ENCODE results near the gene CDNF.
"Not testable (repeated sequence)": the region's sequence is repeated elsewhere in the genome, so short reads cannot be mapped to it uniquely, and the experiment has no call there.

Gene CDNF

GRCh38 chr10:14820775-14821154, 17.1 kb downstream of the CDNF start:
- Histone ChIP-seq H3K36me3 (replicated peaks; ENCODE audit: insufficient read depth, low read length) (no peaks in the 10 kb centered on the region), H4K20me1 (ENCODE audit: insufficient read depth, low read length) (no peaks in the 10 kb centered on the region), H2AFZ (ENCODE audit: low read length) (no peak overlapping the region), H3K4me3 (ENCODE audit: low read length) (no peak overlapping the region), H3K4me1 (ENCODE audit: low read length) (peaks cover 4% of the 10 kb centered on the region; the same call in 1 of the 2 replicates), H3K9me2 (replicated peaks; ENCODE audit: insufficient read depth, low read length) (no peaks in the 10 kb centered on the region), H3K4me2 (ENCODE audit: low read depth, low read length) (no peak overlapping the region), H3F3A (ENCODE audit: insufficient read depth, low read length) (no peaks in the 10 kb centered on the region), H3K27me3 (replicated peaks; ENCODE audit: insufficient read depth, low read length) (no peaks in the 10 kb centered on the region), H3K79me2 (ENCODE audit: low read length) (no peaks in the 10 kb centered on the region), H3K9me3 (replicated peaks; ENCODE audit: insufficient read depth, low read length) (no peaks in the 10 kb centered on the region), H3K9ac (ENCODE audit: low read length) (no peak overlapping the region), H3K27ac (ENCODE audit: low read length) (no peak overlapping the region)
- no peak for DNase-seq
- no peak for TF ChIP-seq EZH2phosphoT487 (IDR thresholded peaks at IDR 0.05; ENCODE audit: low read length)
- TF ChIP-seq EZH2 (optimal IDR thresholded peaks at IDR 0.05; ENCODE audit: low read depth, low read length) = no peak
- TF ChIP-seq, protein P1, sequence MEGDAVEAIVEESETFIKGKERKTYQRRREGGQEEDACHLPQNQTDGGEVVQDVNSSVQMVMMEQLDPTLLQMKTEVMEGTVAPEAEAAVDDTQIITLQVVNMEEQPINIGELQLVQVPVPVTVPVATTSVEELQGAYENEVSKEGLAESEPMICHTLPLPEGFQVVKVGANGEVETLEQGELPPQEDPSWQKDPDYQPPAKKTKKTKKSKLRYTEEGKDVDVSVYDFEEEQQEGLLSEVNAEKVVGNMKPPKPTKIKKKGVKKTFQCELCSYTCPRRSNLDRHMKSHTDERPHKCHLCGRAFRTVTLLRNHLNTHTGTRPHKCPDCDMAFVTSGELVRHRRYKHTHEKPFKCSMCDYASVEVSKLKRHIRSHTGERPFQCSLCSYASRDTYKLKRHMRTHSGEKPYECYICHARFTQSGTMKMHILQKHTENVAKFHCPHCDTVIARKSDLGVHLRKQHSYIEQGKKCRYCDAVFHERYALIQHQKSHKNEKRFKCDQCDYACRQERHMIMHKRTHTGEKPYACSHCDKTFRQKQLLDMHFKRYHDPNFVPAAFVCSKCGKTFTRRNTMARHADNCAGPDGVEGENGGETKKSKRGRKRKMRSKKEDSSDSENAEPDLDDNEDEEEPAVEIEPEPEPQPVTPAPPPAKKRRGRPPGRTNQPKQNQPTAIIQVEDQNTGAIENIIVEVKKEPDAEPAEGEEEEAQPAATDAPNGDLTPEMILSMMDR (IDR thresholded peaks at IDR 0.05; ENCODE audit: low read length) = no peak

DNA sequence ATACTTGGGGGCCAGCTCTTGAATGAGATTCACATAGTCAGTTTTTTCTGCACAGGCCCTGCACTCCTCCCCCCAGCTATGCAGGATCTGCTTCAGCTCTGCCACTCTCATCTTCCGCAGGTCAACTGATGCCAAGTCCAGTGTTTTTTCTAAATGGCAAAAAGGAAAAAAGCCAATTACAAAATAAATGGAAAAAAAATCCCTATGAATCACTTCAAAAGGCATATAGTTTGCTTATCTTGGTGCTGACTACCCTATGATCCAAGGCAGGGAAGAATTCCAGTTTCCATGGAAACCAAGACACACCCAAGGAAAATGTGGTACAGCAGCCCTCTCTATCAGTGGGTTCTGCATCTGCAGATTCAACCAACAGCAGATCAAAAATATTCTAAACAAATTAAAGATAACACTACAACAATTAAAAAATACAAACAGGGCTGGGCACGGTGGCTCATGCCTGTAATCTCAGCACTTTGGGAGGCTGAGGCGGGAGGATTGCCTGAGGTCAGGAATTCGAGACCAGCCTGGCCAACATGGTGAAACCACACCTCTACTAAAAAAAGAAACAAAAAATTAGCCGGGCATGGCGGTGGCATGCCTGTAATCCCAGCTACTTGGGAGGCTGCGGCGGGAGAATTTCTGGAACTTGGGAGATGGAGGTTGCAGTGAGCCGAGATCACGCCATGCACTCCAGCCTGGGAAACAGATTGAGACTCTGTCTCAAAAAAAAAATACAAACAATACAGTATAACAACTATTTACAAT, 17.6 kb downstream of the CDNF start:
- H3K36me3 ChIP-seq (replicated peaks; ENCODE audit: insufficient read depth, low read length) = no peaks in the 10 kb centered on the region
- no peak overlapping the region for H2AFZ ChIP-seq (ENCODE audit: low read length)
- no peaks in the 10 kb centered on the region for H3K9me3 ChIP-seq (replicated peaks; ENCODE audit: insufficient read depth, low read length)
- H3K4me1 ChIP-seq (ENCODE audit: low read length) = no peaks in the 10 kb centered on the region; the same call in 1 of the 2 replicates
- no peak for DNase-seq
- H3K9me2 ChIP-seq (replicated peaks; ENCODE audit: insufficient read depth, low read length) = no peaks in the 10 kb centered on the region
- H3K4me2 ChIP-seq (ENCODE audit: low read depth, low read length) = no peak overlapping the region
- H3K9ac ChIP-seq (ENCODE audit: low read length) = no peak overlapping the region
- TF ChIP-seq EZH2 (optimal IDR thresholded peaks at IDR 0.05; ENCODE audit: low read depth, low read length) (no peak), EZH2phosphoT487 (IDR thresholded peaks at IDR 0.05; ENCODE audit: low read length) (no peak)
- TF ChIP-seq, protein P1 (IDR thresholded peaks at IDR 0.05; ENCODE audit: low read length) = no peak
- H3K4me3 ChIP-seq (ENCODE audit: low read length) = no peak overlapping the region
- no peaks in the 10 kb centered on the region for H3K27me3 ChIP-seq (replicated peaks; ENCODE audit: insufficient read depth, low read length)
- H3F3A ChIP-seq (ENCODE audit: insufficient read depth, low read length) = no peaks in the 10 kb centered on the region
- no peak overlapping the region for H3K27ac ChIP-seq (ENCODE audit: low read length)
- H3K79me2 ChIP-seq (ENCODE audit: low read length) = no peaks in the 10 kb centered on the region
- H4K20me1 ChIP-seq (ENCODE audit: insufficient read depth, low read length) = no peaks in the 10 kb centered on the region

DNA sequence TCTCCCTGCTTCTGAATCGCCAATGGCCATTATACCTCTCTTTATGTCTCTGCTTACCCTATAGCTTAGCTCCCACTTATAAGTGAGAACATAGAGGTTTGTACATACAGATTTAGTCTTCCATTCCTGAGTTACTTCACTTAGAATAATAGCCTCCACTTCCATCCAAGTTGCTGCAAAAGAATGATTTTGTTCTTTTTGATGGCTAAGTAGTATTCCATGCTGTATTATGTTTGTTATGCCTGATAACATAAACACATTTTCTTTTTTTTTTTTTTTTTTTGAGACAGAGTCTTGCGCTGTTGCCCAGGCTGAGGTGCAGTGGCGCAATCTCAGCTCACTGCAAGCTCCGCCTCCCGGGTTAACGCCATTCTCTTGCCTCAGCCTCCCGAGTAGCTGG, 21.1 kb downstream of the CDNF start:
- not testable (repeated sequence) for H3K4me1 ChIP-seq (ENCODE audit: low read length); H3F3A ChIP-seq (ENCODE audit: insufficient read depth, low read length); H3K36me3 ChIP-seq (replicated peaks; ENCODE audit: insufficient read depth, low read length); H3K9me2 ChIP-seq (replicated peaks; ENCODE audit: insufficient read depth, low read length); H3K27me3 ChIP-seq (replicated peaks; ENCODE audit: insufficient read depth, low read length); H3K4me3 ChIP-seq (ENCODE audit: low read length); H4K20me1 ChIP-seq (ENCODE audit: insufficient read depth, low read length); H3K79me2 ChIP-seq (ENCODE audit: low read length); H3K27ac ChIP-seq (ENCODE audit: low read length); H2AFZ ChIP-seq (ENCODE audit: low read length); DNase-seq; H3K4me2 ChIP-seq (ENCODE audit: low read depth, low read length); H3K9me3 ChIP-seq (replicated peaks; ENCODE audit: insufficient read depth, low read length); H3K9ac ChIP-seq (ENCODE audit: low read length)

GRCh38 chr10:14815681-14816080, 22.2 kb downstream of the CDNF start:
- no peak for DNase-seq

More at GRCh38 chr10:14815681-14816080, 22.2 kb downstream of the CDNF start:
- H3K9me3 ChIP-seq (replicated peaks; ENCODE audit: insufficient read depth, low read length) = no peaks in the 10 kb centered on the region
- H3K27me3 ChIP-seq (replicated peaks; ENCODE audit: insufficient read depth, low read length) = no peaks in the 10 kb centered on the region
- H3K4me1 ChIP-seq (ENCODE audit: low read length) = no peaks in the 10 kb centered on the region
- H3K27ac ChIP-seq (ENCODE audit: low read length) = no peak overlapping the region
- no peaks in the 10 kb centered on the region for H3F3A ChIP-seq (ENCODE audit: insufficient read depth, low read length)
- no peak overlapping the region for H3K4me2 ChIP-seq (ENCODE audit: low read depth, low read length)
- H2AFZ ChIP-seq (ENCODE audit: low read length) = no peak overlapping the region
- no peaks in the 10 kb centered on the region for H3K9me2 ChIP-seq (replicated peaks; ENCODE audit: insufficient read depth, low read length)
- H3K9ac ChIP-seq (ENCODE audit: low read length) = no peak overlapping the region
- H3K36me3 ChIP-seq (replicated peaks; ENCODE audit: insufficient read depth, low read length) = no peaks in the 10 kb centered on the region
- no peaks in the 10 kb centered on the region for H3K79me2 ChIP-seq (ENCODE audit: low read length)
- no peaks in the 10 kb centered on the region for H4K20me1 ChIP-seq (ENCODE audit: insufficient read depth, low read length)
- TF ChIP-seq EZH2phosphoT487 (IDR thresholded peaks at IDR 0.05; ENCODE audit: low read length) (no peak), EZH2 (optimal IDR thresholded peaks at IDR 0.05; ENCODE audit: low read depth, low read length) (no peak)
- TF ChIP-seq, protein P1 (IDR thresholded peaks at IDR 0.05; ENCODE audit: low read length) = no peak
- H3K4me3 ChIP-seq (ENCODE audit: low read length) = no peak overlapping the region

Data from MM.1S (cell line).